Myocyte (in vitro differentiated cells): Measurements from ENCODE around the gene PKP4. TPM values are rescaled to one million over a fixed set of nuclear protein-coding genes. Genes with fewer than 3 reads are reported as not detected.

Experiments
- DNase-seq: peaks from one replicate; pipeline ENCODE4 v3.0.0-alpha.2; 2012; ENCODE audit warnings: low read depth
- total RNA-seq: library from RNA; depleted of rRNA; stranded (reverse); fragments of >200 nt; gene quantifications from 2 replicates; pipeline ENCODE4 v1.2.3, GENCODE V29; 2014

The PKP4 gene
- total RNA-seq, 1 donor from 2014 or later, result 31.4 TPM

- DNase-seq, result no peak
Measured at GRCh38 chr2:158589303-158589702, 132.6 kb downstream of the PKP4 start.

- DNase-seq, result peak; percentile 12
Measured at GRCh38 chr2:158598862-158599517, 142.2 kb downstream of the PKP4 start.

GRCh38 chr2:158599609-158600008 is 142.9 kb downstream of the PKP4 start:
- DNase-seq, result peak; percentile 24

- peak; percentile 86 for DNase-seq
Measured at GRCh38 chr2:158600155-158600802, 143.5 kb downstream of the PKP4 start.

GRCh38 chr2:158602027-158602426 is 145.3 kb downstream of the PKP4 start:
- DNase-seq, result no peak

GRCh38 chr2:158603205-158603604 is 146.5 kb downstream of the PKP4 start:
- DNase-seq, result no peak

GRCh38 chr2:158603986-158604385 is 147.2 kb downstream of the PKP4 start:
- no peak for DNase-seq

GRCh38 chr2:158610059-158610458 is 153.3 kb downstream of the PKP4 start:
- no peak for DNase-seq

- no peak for DNase-seq
Measured at GRCh38 chr2:158616480-158617000, 159.8 kb downstream of the PKP4 start.

- no peak for DNase-seq
Measured at GRCh38 chr2:158618891-158619490, 162.2 kb downstream of the PKP4 start.

- DNase-seq, result no peak
Measured at GRCh38 chr2:158619496-158619895, 162.7 kb downstream of the PKP4 start.

GRCh38 chr2:158620656-158621055 is 163.9 kb downstream of the PKP4 start:
- no peak for DNase-seq

GRCh38 chr2:158624071-158624667 is 167.4 kb downstream of the PKP4 start:
- DNase-seq, result no peak

- DNase-seq, result no peak
Measured at GRCh38 chr2:158624961-158625360, 168.2 kb downstream of the PKP4 start.

GRCh38 chr2:158629116-158629515 is 172.4 kb downstream of the PKP4 start:
- no peak for DNase-seq

- DNase-seq, result peak; percentile 38
Measured at GRCh38 chr2:158633261-158633660, 176.5 kb downstream of the PKP4 start.

GRCh38 chr2:158634627-158635026 is 177.9 kb downstream of the PKP4 start:
- DNase-seq, result no peak

GRCh38 chr2:158635961-158636601 is 179.3 kb downstream of the PKP4 start:
- no peak for DNase-seq

GRCh38 chr2:158637357-158637756 is 180.6 kb downstream of the PKP4 start:
- peak; percentile 34 for DNase-seq

GRCh38 chr2:158644139-158644538 is 187.4 kb downstream of the PKP4 start:
- peak; percentile 82 for DNase-seq

GRCh38 chr2:158645299-158645698 is 188.5 kb downstream of the PKP4 start:
- no peak for DNase-seq
